Motor neuron (in vitro differentiated cells): Measurements from ENCODE around the gene PROM2. TPM values are rescaled to one million over a fixed set of nuclear protein-coding genes. Genes with fewer than 3 reads are reported as not detected.
A peak's percentile ranks its signal among the peaks of the same experiment; 100 is the strongest.
"Not testable (repeated sequence)": the region's sequence is repeated elsewhere in the genome, so short reads cannot be mapped to it uniquely, and the experiment has no call there.

Experiments used
- ATAC-seq, 8 experiments: fragments of 200-7000 bp; cut with Tn5 transposase; replicated peaks in 6 of 8; 2 replicates each; pipeline ENCODE4 v1.8.0; 2021; ENCODE audit warnings: mild to moderate bottlenecking in 8 of 8, moderate library complexity in 8 of 8
- H3K27ac ChIP-seq, 2 donors: fragments of 250-450 bp; sonication (Bioruptor Pico); 2 replicates each; pipeline ENCODE4 v1.9.0; 2021; ENCODE audit warnings: antibody characterized with exemption in 2 of 2, mild to moderate bottlenecking in 2 of 2, moderate library complexity in 1 of 2
- H3K4me1 ChIP-seq, 2 donors: fragments of 250-450 bp; sonication (Bioruptor Pico); replicated peaks in 1 of 2; 2 replicates each; pipeline ENCODE4 v1.6.1; 2021; ENCODE audit warnings: antibody characterized with exemption in 2 of 2, mild to moderate bottlenecking in 2 of 2, moderate library complexity in 1 of 2
- H3K4me3 ChIP-seq, 5 donors: fragments of 250-450 bp; sonication (Bioruptor Pico); 2 replicates each; pipeline ENCODE4 v1.9.0; 2021; ENCODE audit warnings: antibody characterized with exemption in 5 of 5, mild to moderate bottlenecking in 5 of 5, moderate library complexity in 4 of 5
- WGBS, 10 experiments: fragments of 450-650 bp; shearing (Covaris generic); methylation state at CpG; one replicate each; pipeline ENCODE4 v1.0.0; 2022; 5-methylcytosine and 5-hydroxymethylcytosine counted together
- in situ Hi-C, 9 experiments: fragments of 400-800 bp; cut with MboI; loops; one replicate each; pipeline ENCODE4 v1.15.0; 2021; ENCODE audit warnings: low sequenced_read_pairs in 9 of 9, low pct_unique_long_range_greater_than_20kb in 2 of 9; ENCODE audit not compliant: unreplicated experiment in 9 of 9
- total RNA-seq, 8 experiments: library from RNA; unstranded; fragments of 300-600 nt; gene quantifications; 2 replicates each; pipeline versions ENCODE4 v1.2.3 to v1.2.4, GENCODE V29; 2022

The PROM2 gene
- total RNA-seq, 8 experiments from 2014 or later, result 0.58 to 4.6 (median 2.0) TPM

DNA sequence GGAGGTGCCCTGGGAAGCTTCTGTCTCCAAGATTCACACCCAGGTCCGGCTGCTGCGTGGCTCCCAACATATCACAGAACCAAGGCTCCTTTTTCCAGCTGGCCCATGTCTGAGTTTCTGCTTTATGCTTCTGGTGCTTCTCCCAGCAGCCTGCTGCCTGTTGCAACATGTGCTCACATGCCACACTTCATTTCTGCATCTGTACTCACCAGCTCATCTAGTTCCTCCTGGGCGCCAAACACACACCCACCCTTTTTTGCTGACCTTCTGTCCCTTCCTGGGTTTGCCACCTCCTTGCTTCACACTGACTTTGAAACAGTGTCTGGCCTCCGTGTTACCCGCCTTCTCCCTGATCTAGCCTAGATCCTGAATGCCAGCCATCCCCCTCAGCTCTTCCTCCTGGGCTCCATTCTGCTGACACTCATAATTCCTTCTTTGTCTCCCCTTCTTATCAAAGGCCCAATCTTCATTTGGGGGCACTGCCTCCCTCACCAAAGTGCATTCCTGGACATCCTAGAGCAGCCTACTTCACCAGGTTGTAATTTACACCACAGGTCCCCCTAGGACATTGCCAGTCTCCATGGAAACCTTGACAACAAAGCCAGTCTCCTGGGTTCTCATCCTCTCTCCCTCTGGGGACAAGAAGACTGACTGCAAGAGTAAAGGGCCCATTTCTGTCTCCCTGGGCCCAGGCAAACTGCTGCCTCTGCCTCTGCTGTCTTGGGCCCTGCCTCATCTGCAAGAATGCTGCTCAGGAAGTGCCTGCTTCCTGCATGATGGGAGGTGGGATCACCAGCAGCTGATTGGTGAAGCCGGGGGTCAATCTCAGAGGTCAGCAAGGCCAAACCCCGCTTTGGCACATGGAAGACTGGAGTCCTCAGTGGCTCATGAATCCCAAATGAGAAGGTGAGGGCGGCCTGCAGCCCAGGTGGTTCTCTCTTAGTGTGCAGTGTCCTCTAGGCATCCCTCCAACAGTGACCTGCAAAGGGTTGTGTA is 13.9 kb upstream of the PROM2 start:
- Histone ChIP-seq H3K4me3 (no peak overlapping the region), H3K4me1 (no peaks in the 10 kb centered on the region), H3K27ac (no peak overlapping the region)
- peak in 2 of 8 experiments; percentile 89 to 94 for ATAC-seq
- in situ Hi-C loops, result no loop called here
- 4 to 100% (median 59%) methylated on average over 1 to 6 of the region's 8 CpGs; no CpG with 5 or more reads in 1 of the 10 experiments for WGBS, 10 experiments

DNA sequence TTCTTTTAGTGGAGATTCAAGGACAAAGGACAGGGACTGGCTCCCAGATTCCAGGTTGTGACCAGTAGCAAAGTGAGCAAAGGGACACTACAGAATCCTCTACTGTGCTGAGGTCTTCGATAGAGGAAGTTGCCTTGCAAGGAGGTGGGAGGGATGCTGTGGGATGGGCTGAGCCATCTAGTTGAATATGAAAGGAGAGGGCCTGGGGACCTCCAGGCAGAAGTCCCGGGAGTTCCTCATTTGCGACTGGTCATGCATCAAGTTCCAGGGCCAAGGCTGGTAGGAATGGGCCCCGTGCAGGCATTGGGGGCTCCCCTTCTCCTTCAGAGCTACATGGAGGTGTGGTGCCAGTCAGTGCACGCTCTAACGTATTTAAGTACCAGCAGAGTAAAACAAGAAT is 12.6 kb upstream of the PROM2 start:
- no peaks in the 10 kb centered on the region for H3K4me1 ChIP-seq
- H3K27ac ChIP-seq, result no peak overlapping the region
- 40 to 80% (median 50%) methylated on average over 1 to 4 of the region's 6 CpGs; no CpG with 5 or more reads in 4 of the 10 experiments for WGBS, 10 experiments
- ATAC-seq, result no peak
- in situ Hi-C loops, result no loop called here
- H3K4me3 ChIP-seq, result no peak overlapping the region

GRCh38 chr2:95262896-95263542 is 11.2 kb upstream of the PROM2 start:
- in situ Hi-C loops, result no loop called here
- WGBS, 10 experiments, result 0 to 86% (median 53%) methylated on average over 1 to 2 of the region's 2 CpGs; no CpG with 5 or more reads in 2 of the 10 experiments
- Histone ChIP-seq H3K4me3 (no peak overlapping the region), H3K27ac (no peak overlapping the region), H3K4me1 (no peaks in the 10 kb centered on the region)
- no peak for ATAC-seq

DNA sequence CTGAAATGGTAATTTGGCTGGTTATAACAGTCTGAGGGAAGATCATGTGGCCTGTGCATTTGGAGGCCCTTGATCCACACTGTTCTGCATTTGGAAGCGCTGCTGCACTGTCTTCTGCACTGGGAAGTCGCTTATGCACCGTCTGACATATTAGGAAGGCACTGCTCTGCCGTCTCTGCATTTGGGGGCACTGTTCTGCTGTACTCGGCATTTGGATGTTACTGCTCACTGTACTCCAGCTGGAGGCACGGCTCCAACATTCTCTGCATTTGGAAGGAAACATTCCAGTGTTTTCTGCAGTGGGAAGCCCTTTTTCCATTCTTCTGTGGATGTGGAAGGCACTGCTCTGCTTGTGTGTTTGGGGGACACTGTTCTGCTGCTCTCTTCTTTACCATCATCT is 9.6 kb upstream of the PROM2 start:
- in situ Hi-C loops, result no loop called here
- Histone ChIP-seq H3K4me3 (no peak overlapping the region), H3K4me1 (no peaks in the 10 kb centered on the region), H3K27ac (no peak overlapping the region)
- peak in 3 of 8 experiments; percentile 50 to 59 (median 56) for ATAC-seq
- WGBS, 10 experiments, result 13 to 72% (median 45%) methylated on average over 1 to 6 of the region's 6 CpGs; no CpG with 5 or more reads in 2 of the 10 experiments

DNA sequence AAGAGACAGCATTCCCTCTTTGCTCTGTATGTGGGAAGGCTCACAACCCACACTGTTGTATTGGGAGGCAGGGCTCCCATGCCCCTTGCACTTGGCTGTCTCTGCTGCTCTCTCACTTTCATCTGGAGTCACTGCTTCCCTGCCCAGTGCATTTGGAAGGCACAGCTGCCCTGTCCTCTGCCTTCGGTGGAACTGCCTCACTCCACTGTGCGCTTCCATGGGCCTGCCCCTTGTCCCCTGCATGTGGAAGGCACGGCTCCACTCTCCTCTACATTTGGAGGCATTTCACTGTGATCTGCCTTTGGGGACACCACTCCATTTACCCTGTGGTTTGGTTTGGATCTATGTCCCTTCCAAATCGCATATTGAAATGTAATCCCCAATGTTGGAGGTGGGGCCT is 9.1 kb upstream of the PROM2 start:
- 14 to 100% (median 93%) methylated on average over 1 to 3 of the region's 4 CpGs; no CpG with 5 or more reads in 5 of the 10 experiments for WGBS, 10 experiments
- in situ Hi-C loops, result no loop called here
- ATAC-seq, result no peak
- Histone ChIP-seq H3K27ac (no peak overlapping the region), H3K4me1 (no peaks in the 10 kb centered on the region), H3K4me3 (no peak overlapping the region)

GRCh38 chr2:95266781-95267430 is 7.3 kb upstream of the PROM2 start:
- H3K27ac ChIP-seq, result no peak overlapping the region
- ATAC-seq, result no peak
- no peak overlapping the region for H3K4me3 ChIP-seq
- 18 to 95% (median 47%) methylated on average over 2 to 3 of the region's 10 CpGs; no CpG with 5 or more reads in 6 of the 10 experiments for WGBS, 10 experiments
- no peaks in the 10 kb centered on the region for H3K4me1 ChIP-seq
- in situ Hi-C loops, result no loop called here

DNA sequence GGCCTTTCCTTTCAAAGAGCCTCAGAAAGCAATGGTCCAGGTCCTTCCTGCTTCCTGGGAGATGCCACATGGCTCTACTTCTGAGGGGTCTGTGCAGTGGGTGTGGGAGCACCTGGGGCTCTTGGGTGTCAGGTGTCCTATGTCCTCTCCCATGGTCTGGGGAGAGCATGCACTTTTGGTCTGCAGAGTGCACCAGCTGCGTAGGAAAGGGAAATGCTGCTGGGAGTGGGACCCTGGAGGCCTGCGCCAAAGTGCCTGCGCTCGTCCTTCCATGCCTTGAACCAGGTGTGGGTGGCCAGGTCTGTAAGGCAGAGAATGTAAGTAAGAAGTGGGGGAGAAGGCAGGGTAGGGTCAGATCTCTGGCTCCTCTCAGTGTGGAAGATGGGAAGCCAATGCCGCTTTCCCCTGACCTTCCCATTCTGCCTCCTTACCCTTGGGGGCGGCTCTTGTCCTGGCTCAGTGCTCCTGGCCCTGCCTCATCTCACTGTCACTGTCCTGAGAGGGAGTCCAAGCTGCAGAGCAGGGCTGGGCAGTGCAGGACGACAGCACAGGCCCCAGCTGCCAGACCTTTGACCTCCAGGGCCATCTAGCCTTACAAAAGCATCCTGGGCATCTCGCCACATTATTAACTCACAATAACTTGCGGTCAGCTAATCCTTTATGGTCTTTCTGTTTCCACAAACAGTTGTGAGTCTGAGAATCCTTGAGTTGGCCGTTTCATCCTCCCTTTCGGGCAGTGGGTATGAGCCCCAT is 6.6 kb upstream of the PROM2 start:
- Histone ChIP-seq H3K4me3 (no peak overlapping the region), H3K4me1 (no peaks in the 10 kb centered on the region), H3K27ac (no peak overlapping the region)
- ATAC-seq, result no peak
- WGBS, 10 experiments, result 29 to 83% (median 60%) methylated on average over 1 to 4 of the region's 11 CpGs; no CpG with 5 or more reads in 5 of the 10 experiments
- in situ Hi-C loops, result no loop called here

GRCh38 chr2:95268211-95269035 is 5.8 kb upstream of the PROM2 start:
- 33 to 97% (median 93%) methylated on average over 1 to 7 of the region's 13 CpGs; no CpG with 5 or more reads in 4 of the 10 experiments for WGBS, 10 experiments
- no peaks in the 10 kb centered on the region for H3K4me1 ChIP-seq
- no peak for ATAC-seq
- in situ Hi-C loops, result no loop called here
- no peak overlapping the region for H3K4me3 ChIP-seq
- no peak overlapping the region for H3K27ac ChIP-seq

DNA sequence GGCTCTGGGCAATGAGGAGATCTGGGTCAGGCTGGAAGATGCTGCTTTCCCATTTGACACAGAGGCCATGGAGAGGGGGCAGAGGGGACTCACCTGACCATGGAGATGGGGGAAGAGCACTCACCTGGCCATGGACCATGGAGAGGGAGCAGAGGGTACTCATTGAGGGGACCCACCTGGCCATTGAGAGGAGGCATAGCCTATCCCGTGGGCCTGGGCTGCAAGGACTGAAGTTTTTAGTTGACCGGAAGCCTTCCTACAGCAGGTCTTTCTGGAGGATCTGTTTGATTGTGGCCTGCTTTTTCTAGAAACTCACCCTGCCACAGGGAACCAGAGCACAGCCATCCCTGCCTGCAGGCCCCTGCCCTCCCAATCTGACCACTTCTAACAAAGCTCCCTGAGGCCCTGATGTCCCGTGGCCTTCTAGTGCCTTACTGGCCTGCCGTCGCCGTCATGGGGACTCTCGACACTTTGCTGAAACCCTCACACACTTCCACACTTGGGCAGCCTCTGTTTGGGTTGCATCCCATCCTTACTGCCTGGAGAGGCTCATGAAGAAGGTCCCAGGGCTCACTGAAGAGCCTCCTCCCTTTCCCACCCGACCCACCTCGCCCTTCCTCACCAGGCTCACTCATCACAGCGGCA is 5.1 kb upstream of the PROM2 start:
- WGBS, 10 experiments, result 75 to 100% (median 89%) methylated on average over 1 to 6 of the region's 10 CpGs; no CpG with 5 or more reads in 3 of the 10 experiments
- H3K4me3 ChIP-seq, result no peak overlapping the region

GRCh38 chr2:95269745-95270144 is 4.5 kb upstream of the PROM2 start:
- in situ Hi-C loops, ATAC-seq, H3K4me1 ChIP-seq, H3K27ac ChIP-seq, H3K4me3 ChIP-seq: not testable (repeated sequence)
- WGBS, 10 experiments, result 50 to 100% (median 83%) methylated on average over 1 to 5 of the region's 5 CpGs; no CpG with 5 or more reads in 2 of the 10 experiments

More for the DNA sequence above, 5.1 kb upstream of the PROM2 start:
- in situ Hi-C loops, result no loop called here
- H3K4me1 ChIP-seq, result no peaks in the 10 kb centered on the region
- ATAC-seq, result no peak
- H3K27ac ChIP-seq, result no peak overlapping the region

GRCh38 chr2:95270541-95271081 is 3.6 kb upstream of the PROM2 start:
- no peak overlapping the region for H3K27ac ChIP-seq
- no peak overlapping the region for H3K4me3 ChIP-seq
- no peaks in the 10 kb centered on the region for H3K4me1 ChIP-seq
- in situ Hi-C loops, result no loop called here
- WGBS, 10 experiments, result 0 to 100% (median 92%) methylated on average over 1 to 5 of the region's 8 CpGs; no CpG with 5 or more reads in 5 of the 10 experiments
- no peak for ATAC-seq
